Measurements from ENCODE around the gene GRAP2.
"Not testable (repeated sequence)": the region's sequence is repeated elsewhere in the genome, so short reads cannot be mapped to it uniquely, and the experiment has no call there.

Gene GRAP2

DNA sequence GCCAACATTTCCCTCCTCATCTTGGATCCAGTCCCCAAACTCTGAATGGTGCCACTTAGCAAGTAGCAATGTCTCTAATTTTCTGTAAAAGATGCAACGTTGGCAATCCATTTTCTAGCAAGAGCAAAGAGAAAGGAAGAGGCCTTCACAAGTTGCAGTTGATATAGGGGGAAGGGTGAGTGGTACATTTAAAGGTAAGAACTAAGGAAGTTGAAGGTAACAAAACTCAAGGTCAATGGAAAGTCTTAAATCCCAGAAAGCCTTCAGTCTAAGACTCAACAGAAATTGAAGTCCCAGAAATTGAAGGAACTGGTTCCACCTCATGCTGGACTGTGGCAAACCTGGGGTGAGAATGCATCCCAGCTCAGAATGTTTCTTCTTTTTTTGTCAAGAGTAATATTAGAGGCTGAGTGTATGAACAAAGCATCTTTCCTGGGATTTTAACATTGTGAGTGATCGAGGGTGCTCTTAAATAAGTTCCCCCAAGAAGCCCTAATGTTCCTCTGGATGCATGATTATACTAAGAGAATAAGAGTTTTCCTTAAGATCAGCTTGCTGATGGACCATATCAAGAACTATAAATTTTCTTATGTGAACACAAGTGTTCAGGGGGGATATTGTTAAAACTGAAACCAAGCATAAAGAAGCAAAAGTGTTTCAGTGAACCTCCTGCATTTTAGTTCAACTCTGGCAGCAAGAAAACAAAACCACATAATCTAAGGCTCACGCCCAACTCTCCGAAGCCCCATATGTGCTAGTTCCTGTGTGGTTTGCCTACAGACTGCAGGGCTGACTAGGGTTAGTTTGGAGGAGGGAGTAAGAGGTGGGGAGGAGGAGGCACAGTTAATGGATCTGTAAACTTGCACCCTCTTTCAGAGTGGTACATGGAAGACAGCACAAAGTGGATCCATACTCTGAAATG, at the start of gene GRAP2:
GRAP2 (plus strand) TSS at position 779 of the 922 bp plus-strand sequence. CDS start 46,023 bp downstream, outside the sequence.
- DNase-seq = no peak

GRCh38 chr22:39851606-39852315, 49.1 kb upstream of the GRAP2 start:
- DNase-seq = no peak

GRCh38 chr22:39852799-39853198, 48.1 kb upstream of the GRAP2 start:
- no peak for DNase-seq

DNA sequence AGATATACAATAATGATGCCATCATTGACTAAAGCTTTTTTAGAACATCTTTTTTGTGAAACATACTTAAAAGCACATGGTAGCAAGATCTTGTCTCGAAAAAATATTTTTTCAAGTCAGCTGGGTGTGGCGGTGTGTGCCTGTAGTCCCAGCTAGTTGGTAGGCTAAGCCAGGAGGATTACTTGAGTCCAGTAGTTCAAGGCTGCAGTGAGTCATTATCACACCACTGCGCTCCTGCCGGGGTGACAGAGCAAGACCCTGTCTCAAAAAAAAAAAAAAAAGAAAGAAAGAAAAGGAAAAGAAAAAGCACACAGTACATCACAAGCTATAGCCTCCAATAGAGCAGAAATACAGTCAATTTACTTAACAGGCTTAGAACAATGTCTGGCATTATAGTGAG, 44.3 kb upstream of the GRAP2 start:
- no peak for DNase-seq

DNA sequence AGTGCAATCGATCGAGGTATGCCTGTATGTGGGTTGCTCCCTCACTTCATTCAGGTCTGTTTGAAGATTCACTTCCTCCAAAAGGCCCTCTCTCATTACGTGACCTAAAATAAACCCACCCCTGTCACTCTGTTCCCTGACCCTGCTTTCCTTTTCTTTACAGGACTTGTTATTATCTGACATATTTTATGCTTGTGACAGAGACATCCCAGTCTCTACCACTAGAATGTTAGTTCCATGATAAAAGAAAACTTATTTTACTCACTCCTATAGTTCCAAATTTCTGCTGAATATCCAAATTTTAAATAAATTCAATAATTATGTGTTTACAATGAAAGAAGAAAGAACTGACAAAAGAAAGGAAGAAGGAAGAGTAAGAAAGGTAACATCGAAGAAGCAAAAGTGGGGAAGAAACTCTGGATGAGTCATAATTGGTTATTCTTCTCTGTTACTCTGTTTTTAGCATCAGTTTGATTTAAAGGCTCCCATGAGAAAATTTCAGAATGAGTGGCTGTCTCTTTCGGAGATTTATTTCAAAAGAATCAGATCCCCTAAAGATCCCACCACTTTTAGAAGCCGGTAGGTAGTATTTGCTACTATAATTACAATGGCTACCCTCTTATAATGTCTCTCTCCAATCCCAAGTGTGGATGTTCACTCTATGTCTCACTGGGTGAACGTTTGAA, 40.8 kb upstream of the GRAP2 start:
- DNase-seq = no peak

DNA sequence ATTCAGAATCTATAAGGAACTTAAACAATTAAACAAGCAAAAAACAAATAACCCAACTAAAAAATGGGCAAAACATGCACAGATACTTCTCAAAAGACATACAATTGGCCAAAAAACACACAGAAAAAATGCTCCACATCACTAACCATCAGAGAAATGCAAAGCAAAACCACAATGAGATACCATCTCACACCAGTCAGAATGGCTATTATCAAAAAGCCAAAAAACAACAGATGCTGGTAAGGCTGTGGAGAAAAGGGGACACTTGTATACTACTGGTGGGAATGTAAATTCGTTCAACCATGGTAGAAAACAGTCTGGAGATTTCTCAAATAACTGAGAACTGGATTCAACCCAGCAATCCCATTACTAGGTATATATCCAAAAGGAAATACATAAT, 32.1 kb upstream of the GRAP2 start:
- DNase-seq = no peak

GRCh38 chr22:39869797-39870196, 31.1 kb upstream of the GRAP2 start:
- not testable (repeated sequence) for DNase-seq

- DNase-seq = no peak
These were observed 29.7 kb upstream of the GRAP2 start for GRCh38 chr22:39871008-39871798.

DNA sequence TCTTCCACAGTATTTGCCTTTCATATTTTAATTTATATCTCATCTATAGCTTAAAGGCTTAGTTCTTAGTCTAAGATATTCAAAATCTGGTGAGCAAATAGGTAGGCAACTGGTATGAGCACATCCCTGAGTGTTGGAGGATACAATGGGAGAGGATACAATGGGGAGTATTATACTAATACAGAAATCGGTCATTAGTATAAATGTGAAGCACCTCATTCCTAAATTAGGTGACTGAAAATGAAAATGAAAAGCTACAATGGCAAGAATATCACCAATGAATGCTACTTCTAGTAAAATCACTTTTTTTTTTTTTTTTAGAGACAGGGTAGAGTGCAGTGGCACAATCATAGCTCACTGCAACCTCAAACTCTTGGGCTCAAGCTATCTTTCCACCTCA, 28.3 kb upstream of the GRAP2 start:
- no peak for DNase-seq

DNA sequence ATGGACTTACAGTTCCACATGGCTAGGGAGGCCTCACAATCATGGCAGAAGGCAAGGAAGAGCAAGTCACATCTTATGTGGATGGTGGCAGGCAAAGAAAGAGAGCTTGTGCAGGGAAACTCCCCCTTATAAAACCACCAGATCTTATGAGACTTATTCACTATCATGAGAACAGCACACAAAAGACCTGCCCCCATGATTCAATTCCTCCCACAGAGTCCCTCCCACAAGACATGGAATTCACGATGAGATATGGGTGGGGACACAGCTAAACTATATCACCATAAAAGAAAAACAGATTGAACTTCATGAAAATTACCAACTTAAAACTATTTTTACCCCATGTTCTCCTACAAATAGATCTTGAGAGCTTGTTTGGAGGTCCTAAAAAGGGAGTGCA, 26.9 kb upstream of the GRAP2 start:
- no peak for DNase-seq

DNA sequence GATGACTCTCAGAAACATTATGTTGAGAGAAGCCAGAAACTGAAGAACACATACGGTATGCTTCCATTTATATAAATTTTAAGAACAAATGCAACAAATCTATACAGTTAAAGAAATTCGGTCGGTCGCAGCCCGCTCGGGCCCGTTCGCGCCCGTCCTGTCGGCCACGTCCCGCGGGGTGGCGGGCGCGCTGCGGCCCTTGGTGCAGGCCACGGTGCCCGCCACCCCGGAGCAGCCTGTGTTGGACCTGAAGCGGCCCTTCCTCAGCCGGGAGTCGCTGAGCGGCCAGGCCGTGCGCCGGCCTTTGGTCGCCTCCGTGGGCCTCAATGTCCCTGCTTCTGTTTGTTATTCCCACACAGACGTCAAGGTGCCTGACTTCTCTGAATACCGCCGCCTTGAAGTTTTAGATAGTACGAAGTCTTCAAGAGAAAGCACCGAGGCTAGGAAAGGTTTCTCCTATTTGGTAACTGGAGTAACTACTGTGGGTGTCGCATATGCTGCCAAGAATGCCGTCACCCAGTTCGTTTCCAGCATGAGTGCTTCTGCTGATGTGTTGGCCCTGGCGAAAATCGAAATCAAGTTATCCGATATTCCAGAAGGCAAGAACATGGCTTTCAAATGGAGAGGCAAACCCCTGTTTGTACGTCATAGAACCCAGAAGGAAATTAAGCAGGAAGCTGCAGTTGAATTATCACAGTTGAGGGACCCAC, 25.6 kb upstream of the GRAP2 start:
- not testable (repeated sequence) for DNase-seq

DNA sequence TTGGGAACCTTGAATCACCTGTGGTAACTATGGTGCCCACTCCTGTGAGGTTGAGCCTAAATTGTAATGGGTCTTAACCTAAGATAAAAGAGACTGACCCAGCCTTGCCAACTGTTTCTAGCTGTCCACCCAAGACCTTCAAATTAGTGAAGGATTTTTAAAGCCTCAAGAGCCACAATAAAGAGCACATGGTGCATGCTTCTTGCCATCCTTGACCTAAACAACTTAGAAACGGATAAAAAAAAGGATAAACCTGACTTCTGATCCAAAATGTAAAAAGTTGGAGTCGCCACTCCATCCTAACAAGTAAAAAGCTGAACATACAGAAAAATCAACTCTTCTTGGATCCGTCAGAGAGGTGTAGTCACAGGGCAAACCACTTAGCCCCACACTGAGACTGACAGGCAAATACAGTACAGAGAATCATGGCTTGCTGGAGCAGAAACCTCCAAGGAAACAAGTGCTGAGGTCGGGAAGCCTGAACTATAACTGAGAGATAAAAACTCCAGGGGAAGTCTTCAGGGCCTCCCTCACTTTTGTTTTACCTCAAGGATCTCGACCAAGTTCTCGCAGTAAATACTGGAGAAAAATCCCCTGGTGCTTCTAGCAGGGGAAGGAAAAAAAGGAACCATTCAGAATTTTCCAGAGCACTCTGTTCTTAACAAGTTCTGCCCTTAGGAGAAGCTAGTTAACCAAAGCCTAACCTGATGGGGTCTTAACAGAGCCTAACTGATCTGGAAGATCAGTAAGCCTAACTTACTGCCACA, 23.6 kb upstream of the GRAP2 start:
- DNase-seq = no peak

DNA sequence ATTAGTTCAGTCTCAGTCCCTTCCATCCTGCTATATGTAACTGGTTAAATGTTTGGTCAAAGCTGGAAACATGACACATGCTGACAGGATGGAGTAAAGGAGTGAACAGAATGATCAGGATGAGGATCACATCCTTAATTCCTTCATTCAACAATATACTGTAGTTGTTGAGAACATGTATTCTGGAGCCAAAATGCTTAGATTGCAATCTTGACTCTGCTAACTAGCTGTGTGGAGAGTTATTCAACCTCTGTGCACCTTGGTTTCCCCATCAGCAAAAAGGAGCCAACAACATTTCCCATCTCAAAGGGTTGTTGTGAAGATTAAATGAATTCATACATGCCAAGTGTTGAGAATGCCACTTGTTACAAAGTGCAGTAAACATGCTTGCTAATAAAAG, 20.2 kb upstream of the GRAP2 start:
- DNase-seq = no peak

GRCh38 chr22:39883057-39883456, 17.8 kb upstream of the GRAP2 start:
- DNase-seq = no peak

DNA sequence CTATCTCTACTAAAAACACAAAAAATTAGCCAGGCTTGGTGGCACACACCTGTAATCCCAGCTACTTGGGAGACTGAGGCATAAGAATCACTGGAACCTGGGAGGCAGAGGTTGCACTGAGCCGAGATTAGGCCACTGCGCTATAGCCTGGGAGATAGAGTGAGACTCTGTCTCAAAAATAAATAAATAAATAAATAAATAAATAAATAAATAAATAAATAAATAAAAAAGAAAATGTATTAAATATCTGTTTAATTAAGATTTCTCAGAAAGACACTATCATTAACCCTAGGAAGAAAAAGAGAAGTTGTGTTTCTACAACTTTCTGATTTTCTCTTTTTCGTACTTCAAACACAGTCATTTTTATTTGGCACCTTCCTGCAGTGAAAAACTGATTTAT, 11.0 kb upstream of the GRAP2 start:
- DNase-seq = not testable (repeated sequence)

DNA sequence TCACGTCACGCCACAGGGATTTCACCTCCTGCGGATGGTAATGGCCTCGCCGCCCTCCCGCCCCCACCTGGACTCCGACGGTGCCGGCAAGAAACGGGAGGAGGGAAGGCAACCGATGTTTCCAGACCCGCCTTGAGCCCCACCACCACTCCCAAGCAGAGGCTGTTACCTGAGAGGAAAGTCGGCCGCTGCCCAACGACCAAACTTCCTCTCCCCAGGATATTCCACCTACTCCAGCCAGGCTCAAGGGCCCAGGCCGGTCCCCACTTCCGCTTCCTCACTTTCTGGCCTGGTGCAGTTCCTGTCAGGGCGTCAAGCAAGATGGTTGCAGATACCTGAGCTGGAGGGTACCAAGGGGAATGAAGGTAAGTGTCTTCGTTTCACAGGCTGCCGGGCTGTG, 7.4 kb upstream of the GRAP2 start, which contains the start of gene ENTHD1:
ENTHD1 (minus strand) TSS at position 235 of the 400 bp plus-strand sequence. CDS start 6,012 bp downstream, outside the sequence.
- no peak for DNase-seq

DNA sequence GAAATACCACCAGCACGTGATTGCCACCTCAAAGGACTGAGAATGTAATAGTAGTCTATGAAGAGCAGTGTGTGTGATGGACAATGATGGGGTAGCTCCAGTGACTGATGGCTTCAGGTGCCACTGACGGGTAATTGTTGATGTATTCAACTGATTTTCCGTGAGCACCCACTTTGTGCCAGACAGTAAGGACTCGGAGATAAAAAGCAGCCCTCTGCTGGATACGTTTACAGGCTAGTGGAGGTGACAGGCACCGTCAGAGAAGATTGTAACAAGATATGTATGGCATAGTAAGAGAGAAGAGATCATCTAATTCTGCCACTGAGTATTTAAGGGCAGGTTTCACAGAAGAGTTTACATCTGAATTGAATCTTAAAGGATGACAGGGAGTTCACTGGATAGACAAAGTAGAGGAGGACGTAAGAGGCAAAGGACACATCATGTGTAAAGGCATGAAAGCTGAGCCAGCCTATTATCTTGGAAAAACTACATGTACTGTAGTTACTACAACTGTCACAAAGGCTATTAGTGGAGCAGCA, 6.3 kb upstream of the GRAP2 start:
- no peak for DNase-seq

DNA sequence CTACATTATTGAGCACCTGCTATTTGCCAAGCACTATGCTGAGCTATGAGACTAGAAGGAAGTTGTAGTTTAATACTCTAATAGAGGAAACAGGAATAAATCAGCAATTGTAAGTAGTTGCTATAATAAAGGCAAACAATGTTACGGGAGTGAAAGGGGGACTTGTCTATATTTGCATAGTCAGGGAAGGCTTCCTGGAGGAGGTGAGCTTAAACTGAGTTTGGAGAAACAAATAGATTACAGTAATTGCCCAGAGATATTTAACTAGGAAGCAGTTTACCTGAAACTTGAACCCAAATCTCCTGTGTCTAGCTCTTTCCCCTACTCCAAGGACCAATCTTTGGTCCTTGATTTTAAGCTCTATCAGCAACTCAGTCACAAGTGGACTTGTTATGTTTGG, 5.2 kb upstream of the GRAP2 start:
- DNase-seq = no peak

- no peak for DNase-seq
These were observed 4.4 kb upstream of the GRAP2 start for GRCh38 chr22:39896313-39896996.

DNA sequence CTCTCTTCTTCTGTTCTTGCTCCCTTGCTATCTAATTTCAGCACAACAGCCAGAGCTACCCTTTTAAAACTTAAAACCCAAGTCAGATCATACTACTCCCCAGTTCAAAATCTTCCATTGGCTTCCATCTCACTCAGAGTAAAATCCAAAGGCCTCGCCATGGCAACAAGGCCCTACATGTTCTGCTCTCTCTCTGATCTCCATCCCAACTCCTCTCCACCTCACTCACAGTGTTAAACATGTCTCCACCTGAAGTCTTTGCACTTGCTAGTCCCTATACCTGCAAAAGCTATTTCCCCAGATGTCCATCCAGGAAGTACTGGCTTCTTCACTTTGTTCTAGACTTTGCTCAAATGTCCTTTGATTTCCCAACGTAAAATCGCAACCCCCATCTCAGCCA, 3.0 kb upstream of the GRAP2 start:
- no peak for DNase-seq

Measured in 8988T (cell line).